GM20000 (cell line): ENCODE results near the gene CARD18.

ENCODE experiments used
- DNase-seq: peaks from one replicate; pipeline ENCODE4 v3.0.0; 2012; ENCODE audit warnings: low spot score
- TF ChIP-seq, protein P1 (sequence below): IDR thresholded peaks from 2 replicates; pipeline ENCODE4 v1.5.1; 2012; ENCODE audit warnings: mild to moderate bottlenecking, control low read depth; ENCODE audit errors: extremely low read depth, missing control alignments

CARD18 gene

GRCh38 chr11:105177658-105178057 is 38.1 kb upstream of the CARD18 start:
- no peak for DNase-seq
- TF ChIP-seq, protein P1, sequence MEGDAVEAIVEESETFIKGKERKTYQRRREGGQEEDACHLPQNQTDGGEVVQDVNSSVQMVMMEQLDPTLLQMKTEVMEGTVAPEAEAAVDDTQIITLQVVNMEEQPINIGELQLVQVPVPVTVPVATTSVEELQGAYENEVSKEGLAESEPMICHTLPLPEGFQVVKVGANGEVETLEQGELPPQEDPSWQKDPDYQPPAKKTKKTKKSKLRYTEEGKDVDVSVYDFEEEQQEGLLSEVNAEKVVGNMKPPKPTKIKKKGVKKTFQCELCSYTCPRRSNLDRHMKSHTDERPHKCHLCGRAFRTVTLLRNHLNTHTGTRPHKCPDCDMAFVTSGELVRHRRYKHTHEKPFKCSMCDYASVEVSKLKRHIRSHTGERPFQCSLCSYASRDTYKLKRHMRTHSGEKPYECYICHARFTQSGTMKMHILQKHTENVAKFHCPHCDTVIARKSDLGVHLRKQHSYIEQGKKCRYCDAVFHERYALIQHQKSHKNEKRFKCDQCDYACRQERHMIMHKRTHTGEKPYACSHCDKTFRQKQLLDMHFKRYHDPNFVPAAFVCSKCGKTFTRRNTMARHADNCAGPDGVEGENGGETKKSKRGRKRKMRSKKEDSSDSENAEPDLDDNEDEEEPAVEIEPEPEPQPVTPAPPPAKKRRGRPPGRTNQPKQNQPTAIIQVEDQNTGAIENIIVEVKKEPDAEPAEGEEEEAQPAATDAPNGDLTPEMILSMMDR: no peak

- TF ChIP-seq, protein P1: no peak
These were observed 28.9 kb upstream of the CARD18 start for GRCh38 chr11:105168457-105168856.

DNA sequence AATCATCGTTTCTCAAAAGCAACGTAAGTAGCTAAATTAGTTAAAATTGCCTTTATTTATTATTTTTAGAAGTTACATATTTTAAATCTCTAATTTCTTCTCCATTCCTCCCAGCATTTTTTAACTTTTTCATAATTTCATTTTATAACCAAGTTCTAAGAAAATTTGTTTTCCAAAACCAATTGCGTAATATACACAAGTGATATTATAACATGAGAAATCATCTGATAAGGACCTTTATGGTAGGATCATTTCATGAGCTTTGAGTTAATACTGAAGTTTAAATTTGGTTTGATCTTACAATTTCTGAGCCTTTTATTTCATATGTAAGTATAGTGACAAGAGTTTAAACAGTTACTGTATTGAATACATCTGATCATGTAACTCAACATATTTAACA is 27.7 kb upstream of the CARD18 start:
- TF ChIP-seq, protein P1: no peak
- no peak for DNase-seq

More at GRCh38 chr11:105168457-105168856, 28.9 kb upstream of the CARD18 start:
- DNase-seq: no peak

DNA sequence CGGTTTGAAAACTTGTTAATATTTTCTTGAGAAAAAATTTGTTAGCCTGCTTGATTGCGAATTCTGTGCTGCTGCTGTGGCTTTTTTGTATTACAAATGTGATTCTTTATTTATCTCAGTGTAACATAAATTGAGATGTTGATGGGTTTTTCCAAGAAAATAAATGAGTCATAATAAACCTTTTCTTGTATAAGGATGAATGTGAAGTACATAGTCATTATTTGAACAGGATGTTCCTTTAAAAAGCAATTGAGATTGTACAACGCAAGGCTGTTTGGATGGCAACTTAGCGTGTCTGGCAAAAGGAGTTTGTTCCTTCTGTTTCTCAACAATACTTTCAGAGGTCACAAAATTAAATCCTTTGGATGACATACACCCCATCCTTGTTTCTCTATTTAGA is 24.6 kb upstream of the CARD18 start:
- TF ChIP-seq, protein P1: no peak

GRCh38 chr11:105162506-105162905 is 22.9 kb upstream of the CARD18 start:
- TF ChIP-seq, protein P1: no peak
- no peak for DNase-seq

More for the DNA sequence above, 24.6 kb upstream of the CARD18 start:
- no peak for DNase-seq

GRCh38 chr11:105158436-105158835 is 18.9 kb upstream of the CARD18 start:
- DNase-seq: no peak
- TF ChIP-seq, protein P1: no peak

DNA sequence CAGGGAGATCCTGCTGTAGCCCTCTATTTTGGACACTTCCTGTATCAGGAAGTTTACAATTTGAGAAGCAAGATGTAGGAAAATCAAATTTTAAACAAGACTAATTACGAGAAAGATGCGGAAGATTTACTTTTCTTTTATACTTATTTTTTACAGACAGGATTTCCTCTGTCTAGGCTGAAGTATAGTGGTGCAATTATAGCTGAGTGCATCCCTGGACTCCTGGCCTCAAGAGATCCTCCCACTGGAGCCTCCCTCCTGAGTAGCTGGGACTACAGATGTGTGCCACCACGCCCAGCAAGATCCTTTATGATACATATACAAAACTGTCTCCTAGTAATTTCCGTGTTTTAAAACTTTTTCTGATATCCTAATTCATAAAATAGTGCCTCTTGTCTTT is 17.2 kb upstream of the CARD18 start:
- no peak for DNase-seq
- TF ChIP-seq, protein P1: no peak
